ENCODE results near the gene AGMO.

The AGMO gene

DNA sequence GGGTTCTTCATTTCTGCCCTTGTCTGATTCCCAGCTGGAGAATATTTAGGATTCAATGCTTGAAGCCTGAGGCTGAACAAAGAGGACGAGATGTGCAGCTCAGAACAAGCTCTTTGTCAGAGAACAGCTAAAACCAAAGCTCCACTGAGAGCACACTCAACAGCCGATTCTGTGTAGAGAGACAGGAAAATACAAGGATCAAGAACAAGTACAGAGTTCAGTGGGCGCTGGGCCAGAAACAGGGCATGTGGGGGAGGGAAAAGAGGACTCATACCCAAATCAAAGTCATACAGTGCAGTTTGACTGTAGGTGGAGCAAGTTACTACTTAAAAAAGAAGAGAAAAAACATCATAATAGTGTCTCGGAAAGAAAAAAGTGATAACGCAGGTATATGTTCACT, at the start of gene AGMO:
AGMO (minus strand) TSS at position 181 of the 400 bp plus-strand sequence.
- peak; percentile 68 for DNase-seq

- no peak for DNase-seq
Observed at GRCh38 chr7:15610503-15610902, 48.7 kb upstream of the AGMO start.

DNA sequence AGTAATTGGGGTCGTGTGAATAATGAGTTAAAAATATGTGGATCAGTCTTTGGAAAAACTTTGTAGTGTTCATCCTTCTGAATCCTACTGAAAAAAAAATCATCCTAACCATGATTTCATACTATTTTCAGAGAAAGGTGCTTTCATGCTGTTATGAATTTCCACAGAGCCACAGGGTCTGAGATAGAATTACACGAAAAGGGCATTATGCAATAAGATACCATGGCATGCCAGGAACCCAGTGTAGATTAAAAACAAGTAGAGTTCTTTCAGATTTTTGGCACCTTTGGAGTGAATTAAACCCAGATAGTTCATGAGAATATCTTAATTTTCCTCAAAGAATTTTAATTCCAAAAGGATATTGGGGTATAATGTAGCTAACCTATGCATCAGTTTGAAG, 47.5 kb upstream of the AGMO start:
- DNase-seq = no peak

DNA sequence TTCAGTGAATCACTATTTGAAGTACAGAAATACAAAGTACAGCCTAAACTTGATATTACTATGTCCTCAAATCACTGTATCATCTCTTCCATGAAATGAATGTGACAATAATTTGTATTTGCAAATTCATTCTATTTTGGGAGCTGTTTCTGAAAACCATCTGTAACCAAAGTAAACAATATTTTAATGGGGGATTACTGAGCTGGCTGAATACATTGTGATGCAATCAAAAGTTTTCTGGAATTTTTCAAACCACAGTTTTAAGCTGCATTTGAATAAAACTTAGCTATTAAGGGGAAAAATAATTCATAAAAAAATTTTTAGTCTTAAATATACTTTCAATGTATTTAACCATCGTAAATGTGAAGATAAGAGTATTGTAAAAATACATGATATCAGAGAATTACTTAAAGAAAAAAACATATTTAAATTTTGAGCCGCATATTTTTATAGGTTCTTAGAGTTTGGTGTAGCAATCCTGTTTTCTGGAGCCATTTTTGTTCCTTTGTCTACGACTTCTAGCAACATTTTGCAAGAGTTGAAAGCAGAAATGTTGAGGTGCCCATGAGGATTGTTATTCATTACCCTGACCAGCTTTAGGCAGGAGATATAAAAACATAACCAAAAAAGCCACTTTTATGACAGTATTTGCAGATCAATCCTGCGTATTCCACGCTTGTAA, 45.9 kb upstream of the AGMO start:
- DNase-seq = no peak

- DNase-seq = no peak
Observed at GRCh38 chr7:15606561-15606960, 44.7 kb upstream of the AGMO start.

DNA sequence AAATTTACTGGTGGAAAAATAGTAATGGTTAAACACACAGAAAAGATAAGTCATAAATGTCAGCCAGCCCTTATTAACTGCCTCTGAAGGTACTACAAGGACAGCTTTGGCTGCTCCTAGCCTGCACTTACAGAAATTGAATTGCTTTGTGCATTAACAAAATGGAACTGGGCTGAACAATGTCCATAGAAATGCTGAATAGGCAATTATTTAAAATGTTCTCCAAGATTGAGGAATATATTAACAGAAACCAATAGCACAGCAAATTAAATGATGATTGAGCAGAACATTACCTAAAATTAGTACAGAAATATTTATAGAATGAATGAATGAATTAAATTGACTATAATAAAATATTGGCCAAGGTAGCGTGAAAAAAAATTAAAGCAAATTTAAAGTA, 42.4 kb upstream of the AGMO start:
- DNase-seq = no peak

GRCh38 chr7:15603124-15603523, 41.3 kb upstream of the AGMO start:
- DNase-seq = no peak

DNA sequence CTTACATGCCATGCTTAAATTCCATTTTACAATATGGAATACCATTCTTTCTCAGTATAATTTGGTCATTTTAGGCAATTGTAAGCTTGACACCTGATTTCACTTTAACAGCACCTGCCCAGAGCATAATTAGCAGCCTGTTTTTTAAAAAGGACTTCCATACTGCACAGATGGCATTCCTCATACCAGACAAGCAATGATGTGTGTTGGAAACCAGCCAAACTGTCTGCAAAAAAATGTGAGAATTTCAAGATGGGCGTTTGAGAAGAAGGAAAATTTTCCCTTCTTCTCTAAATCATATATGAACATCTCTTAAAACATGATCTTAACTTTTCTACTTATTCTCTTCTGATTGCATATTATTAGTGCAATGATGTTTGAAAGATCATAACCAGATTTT, 40.4 kb upstream of the AGMO start:
- no peak for DNase-seq

- no peak for DNase-seq
Observed at GRCh38 chr7:15601175-15601574, 39.4 kb upstream of the AGMO start.

DNA sequence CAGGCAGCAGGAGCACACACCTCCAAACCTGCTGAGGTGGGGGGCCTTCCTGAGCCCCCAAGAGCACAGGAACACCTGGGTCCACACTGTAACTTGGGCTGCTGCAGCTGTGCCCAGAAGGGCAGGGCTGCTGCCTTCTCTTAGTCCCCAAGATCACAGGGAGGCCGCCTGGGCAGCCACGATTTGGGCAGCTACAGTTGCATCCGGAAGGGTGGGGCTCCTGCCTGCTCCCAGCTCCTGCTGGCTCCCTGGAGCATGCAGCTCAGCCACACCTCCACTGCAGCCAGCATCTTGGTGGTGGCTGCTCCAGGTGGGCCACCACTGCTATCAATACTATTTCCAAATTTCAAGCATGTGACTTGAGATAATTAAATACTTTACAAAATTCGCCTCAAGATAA, 38.5 kb upstream of the AGMO start:
- DNase-seq = no peak

DNA sequence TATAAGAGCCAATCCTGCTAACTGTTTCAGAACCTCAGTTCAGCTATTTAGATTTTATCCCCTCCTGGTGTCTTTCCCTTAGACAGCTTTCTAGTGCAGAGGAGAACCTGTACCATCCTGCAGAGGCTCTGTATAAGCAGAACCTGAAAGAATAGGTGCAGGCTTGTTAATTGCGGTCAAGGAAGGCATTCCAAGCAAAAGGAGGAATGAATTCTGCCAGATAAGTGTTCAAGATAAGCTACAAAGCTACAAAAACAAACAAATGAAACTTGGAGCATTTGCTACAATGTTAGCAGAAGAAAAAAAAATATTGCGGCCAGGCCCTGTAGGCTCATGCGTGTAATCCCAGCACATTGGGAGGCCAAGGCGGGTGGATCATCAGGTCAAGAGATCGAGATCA, 32.6 kb upstream of the AGMO start:
- DNase-seq = no peak

- DNase-seq = peak; percentile 73
Observed at GRCh38 chr7:15593382-15593781, 31.6 kb upstream of the AGMO start.

DNA sequence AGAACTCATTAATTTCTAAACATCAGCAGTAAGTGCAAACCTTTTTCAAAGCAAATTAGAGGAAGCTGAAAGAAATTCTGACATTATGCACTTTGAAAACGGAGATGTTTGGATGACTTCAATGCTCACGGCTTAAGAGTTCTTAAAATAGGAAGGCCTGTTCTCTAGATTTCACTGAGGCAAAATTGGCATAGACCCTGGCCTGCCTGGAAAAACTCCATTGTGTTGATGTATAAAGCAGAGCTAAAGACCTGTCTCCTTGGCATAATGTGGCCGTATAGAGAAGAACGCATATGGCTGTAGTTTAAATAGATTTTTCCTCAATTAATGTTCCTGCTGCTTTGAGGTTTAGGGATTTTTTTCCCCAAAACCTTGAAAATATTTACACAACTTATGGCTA, 24.5 kb upstream of the AGMO start:
- no peak for DNase-seq

GRCh38 chr7:15584575-15584974, 22.8 kb upstream of the AGMO start:
- DNase-seq = no peak

- DNase-seq = no peak
Observed at GRCh38 chr7:15582773-15583172, 21.0 kb upstream of the AGMO start.

DNA sequence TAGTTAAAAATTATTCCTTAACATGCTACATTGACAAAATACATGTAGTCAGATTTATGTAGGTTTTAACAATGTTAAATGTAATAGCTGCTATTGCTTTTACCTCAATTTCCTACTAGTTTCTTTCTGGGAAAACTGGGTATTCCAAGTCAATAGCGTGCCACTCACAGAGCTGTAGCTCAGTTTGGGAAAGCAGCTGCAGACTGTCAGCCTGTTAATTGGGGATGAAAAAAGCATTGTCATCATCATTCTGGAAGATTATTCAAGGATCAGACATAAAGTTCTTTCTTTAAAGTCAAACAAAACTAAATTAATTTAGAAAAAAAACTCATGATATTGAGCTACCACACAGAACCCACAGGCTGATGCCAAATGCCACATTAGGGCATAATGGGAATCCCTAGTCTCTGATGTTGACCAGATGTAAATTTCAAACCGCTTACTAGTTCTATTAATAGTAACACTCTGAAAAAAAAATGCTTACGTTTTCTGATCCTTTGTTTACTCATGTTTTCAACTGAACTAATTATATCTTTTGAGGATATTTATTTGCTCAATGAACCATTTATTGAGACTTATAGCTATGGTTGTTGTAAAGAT, 19.6 kb upstream of the AGMO start:
- no peak for DNase-seq

DNA sequence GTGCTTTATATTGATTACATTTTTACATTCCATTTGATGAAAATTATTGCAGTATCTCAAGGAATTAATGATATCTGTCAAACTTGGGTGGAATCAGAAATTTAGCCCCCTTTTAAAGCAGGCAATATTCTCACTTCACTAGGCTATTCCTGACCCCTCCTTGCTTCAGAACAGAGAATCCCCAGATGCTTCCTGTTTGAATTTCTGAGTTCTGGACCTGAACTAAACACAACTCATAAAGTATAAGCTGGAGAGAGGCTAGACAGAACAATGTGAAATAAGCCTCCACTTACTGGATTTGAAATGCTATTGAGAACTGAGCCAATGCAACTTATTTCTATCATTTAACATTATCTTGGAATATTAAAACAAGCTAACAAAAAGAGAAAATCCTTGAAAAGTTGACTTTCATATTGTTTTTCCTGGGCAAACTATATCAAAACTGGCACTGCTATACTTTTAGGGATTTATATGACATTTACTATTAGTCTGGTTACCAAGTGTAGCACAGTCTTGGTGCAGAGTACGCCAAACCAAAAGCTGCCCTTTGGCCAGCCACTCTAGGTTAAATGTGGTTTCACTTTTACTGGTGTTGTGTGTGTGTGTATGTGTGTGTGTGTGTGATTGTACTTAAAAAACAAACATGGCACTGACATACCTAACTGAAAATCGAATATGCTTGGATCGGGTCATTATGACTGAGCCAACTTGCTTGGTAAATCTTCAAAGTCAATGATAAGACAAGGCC, 19.0 kb upstream of the AGMO start:
- DNase-seq = no peak

- no peak for DNase-seq
Observed at GRCh38 chr7:15577600-15577999, 15.8 kb upstream of the AGMO start.

- DNase-seq = no peak
Observed at GRCh38 chr7:15571301-15571878, 9.6 kb upstream of the AGMO start.

GRCh38 chr7:15567652-15568051, 5.8 kb upstream of the AGMO start:
- no peak for DNase-seq

DNA sequence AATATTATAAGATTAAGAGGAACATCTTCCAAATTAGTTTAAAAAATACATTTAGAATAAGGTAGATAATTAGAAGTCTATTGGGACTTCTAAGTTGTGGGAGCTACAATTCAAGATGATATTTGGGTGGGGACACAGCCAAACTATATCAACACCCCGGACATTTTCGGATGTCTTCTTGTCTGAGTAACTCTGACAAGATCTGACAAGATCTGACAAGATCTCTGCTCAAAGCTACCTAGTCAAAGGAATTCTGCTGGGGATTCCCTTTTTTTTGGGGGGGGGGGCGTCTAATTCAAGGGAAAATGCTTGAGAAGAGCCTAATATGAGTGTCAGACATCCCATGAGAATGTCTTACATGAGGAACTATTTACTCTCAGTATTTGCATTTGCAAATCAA, 5.2 kb upstream of the AGMO start:
- no peak for DNase-seq

DNA sequence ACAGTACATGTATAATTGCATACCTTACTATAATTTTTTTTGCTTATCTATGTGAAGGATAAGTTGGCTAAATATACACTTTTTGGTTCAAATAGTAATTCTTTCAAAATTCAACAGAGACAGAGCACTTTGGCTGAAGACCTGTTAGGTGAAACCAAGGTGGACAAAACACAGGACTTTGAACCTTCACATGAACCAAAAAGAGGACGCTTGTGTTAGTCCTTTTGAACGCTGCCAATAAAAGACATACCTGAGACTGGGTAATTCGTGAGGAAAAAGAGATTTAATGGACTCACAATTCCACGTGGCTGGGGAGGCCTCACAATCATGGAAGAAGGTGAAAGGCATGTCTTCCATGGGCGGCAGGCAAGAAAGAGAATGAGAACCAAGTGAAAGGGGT, 4.7 kb upstream of the AGMO start:
- no peak for DNase-seq

DNA sequence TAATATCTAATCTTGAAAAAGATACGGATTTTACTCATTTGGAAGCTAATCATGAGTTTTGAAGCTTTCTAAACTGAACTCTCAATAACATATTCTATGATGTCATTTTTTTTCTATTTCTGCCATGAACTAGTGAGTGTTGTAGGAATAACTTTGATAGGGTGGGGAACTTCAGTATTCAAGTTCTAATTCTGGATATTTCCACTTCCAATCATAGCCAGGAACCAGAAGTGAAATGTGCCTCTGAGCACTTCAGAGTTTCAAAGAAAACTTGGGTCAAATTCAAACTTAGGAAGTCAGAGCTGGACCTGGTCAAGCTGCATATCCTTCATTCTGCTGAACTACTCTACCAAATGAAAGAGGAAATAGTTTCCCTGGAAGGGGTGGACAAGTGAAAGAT, 847 bp downstream of the AGMO start:
- no peak for DNase-seq

- peak; percentile 90 for DNase-seq
Observed at GRCh38 chr7:15559416-15559928, 2.3 kb downstream of the AGMO start.
